Thyroid gland (tissue), 4 donors: ENCODE data around the gene PHF13.

ENCODE experiments used
- POLR2A ChIP-seq, 2 donors: fragments of 450-650 bp; IDR thresholded peaks; one replicate each; pipeline ENCODE4 v1.6.1; 2017; ENCODE audit warnings: antibody characterized with exemption in 2 of 2, mild to moderate bottlenecking in 2 of 2, moderate library complexity in 1 of 2
- TF ChIP-seq, protein P1 (sequence below), 6 experiments: fragments of 200-600 bp in 3 of 6; fragments of 450-650 bp in 3 of 6; sonication (generic) in 3 of 6; IDR thresholded peaks; one replicate each; pipeline ENCODE4 v1.5.1; 2016 to 2019; ENCODE audit warnings: antibody characterized with exemption in 6 of 6, mild to moderate bottlenecking in 2 of 6, inconsistent platforms in 1 of 6, moderate library complexity in 1 of 6

GRCh38 chr1:6632588-6633514 is 19.3 kb downstream of the PHF13 start:
- TF ChIP-seq, protein P1, sequence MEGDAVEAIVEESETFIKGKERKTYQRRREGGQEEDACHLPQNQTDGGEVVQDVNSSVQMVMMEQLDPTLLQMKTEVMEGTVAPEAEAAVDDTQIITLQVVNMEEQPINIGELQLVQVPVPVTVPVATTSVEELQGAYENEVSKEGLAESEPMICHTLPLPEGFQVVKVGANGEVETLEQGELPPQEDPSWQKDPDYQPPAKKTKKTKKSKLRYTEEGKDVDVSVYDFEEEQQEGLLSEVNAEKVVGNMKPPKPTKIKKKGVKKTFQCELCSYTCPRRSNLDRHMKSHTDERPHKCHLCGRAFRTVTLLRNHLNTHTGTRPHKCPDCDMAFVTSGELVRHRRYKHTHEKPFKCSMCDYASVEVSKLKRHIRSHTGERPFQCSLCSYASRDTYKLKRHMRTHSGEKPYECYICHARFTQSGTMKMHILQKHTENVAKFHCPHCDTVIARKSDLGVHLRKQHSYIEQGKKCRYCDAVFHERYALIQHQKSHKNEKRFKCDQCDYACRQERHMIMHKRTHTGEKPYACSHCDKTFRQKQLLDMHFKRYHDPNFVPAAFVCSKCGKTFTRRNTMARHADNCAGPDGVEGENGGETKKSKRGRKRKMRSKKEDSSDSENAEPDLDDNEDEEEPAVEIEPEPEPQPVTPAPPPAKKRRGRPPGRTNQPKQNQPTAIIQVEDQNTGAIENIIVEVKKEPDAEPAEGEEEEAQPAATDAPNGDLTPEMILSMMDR (IDR thresholded peaks at IDR 0.05), result no peak
- no peak for TF ChIP-seq POLR2A (IDR thresholded peaks at IDR 0.05)
